Fibroblast of the conjunctiva (primary cell): Measurements from ENCODE around the gene PDLIM5.

Experiments used
- DNase-seq: peaks from one replicate; pipeline ENCODE4 v3.0.0-alpha.2; 2010; ENCODE audit warnings: low read depth

PDLIM5 gene

GRCh38 chr4:94701631-94702300, 250.0 kb downstream of the PDLIM5 start:
- no peak for DNase-seq

GRCh38 chr4:94711635-94712034, 259.9 kb downstream of the PDLIM5 start:
- DNase-seq = no peak

- no peak for DNase-seq
Measured at GRCh38 chr4:94714365-94715160, 262.8 kb downstream of the PDLIM5 start.

GRCh38 chr4:94715726-94716125, 264.0 kb downstream of the PDLIM5 start:
- DNase-seq = no peak
